ENCODE measurements around the gene ILF2.
A peak's percentile ranks its signal among the peaks of the same experiment; 100 is the strongest.

ILF2 gene

DNA sequence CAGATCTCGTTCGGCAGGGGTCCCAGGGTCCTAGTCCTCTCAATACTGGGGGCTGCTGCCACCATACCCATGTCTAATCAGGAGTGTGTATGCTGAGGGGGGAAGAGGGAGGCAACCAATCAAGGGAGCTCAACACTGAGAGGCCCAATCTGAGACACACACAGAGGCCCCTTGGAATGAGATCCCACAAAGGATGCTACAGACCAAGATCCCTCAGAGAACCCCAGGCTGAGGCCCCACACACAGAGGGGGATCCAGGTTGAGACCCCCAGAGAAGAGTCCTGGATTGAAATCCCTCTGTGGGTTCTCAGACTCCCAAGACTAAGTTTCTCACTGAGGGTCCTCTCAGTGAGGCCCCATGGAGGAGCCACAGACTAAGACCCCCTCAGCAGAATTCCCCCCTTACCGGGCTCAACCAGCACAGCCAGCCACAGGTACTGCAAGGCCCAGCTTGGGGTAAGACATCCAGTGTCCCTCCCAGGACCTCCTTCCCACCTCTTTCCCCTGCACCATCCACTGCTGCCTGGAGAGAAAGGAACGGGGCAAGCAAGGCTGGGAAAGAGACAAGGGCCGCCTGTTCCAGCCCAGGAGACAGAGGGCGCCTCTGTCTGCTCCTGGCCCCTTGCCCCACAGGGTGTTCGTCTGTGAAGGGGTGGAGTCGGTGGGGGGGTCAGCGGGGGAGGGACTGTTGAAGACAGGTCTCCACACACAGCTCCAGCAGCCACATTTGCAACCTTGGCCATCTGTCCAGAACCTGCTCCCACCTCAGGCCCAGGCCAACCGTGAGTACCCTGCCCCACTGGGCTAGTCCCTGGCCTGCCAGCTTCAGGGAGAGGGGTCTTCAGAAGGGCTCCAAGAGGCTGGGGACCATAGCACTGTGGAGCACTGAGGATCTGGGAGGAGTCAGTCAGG is 42.8 kb downstream of the ILF2 start, which contains the start of gene S100A1:
Gene S100A1 (plus strand): TSS at position 720 of the 912 bp plus-strand sequence. CDS start 2,088 bp downstream, outside the sequence.
- no peak for DNase-seq (ENCODE audit: low read depth in 2 of 2)

DNA sequence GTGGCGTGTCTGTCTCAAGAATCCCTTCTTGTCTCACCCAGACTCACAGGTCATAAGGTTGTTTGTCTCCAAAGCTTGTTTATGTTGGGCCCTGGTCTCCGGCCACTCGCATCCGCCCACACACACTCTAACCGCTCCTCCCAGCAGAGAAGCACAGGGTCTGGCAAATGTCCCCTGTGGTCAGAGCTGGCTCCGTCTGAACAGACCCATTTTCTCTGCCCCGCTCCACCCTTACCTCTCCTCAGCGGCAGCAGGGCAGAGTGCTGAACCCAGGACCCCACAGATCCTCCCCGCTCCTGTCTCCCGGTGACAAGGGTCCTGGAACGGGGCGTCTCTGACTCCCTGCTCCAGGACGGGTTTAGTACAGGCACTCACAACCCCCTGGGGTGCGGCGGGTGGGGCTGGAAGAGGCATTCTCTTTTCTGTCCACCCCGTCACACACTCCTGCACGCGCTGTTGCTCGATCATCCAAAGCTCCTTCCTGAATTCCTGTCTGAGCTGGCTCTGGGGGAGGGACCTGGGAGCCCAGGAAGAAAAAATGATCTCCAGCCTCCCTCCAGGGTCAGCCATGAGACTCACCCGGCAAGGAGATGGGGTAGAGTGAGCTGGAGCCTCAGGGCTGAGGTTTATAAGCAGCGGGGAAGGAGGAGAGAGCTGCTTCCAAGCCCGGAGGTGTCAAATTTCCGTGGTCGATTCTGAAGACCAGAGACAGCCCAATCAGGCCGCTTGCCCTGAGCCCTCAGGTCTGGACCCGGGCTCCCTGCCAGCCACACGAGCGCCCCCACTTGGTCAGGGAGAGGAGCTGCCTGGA is 43.7 kb downstream of the ILF2 start, which contains the start of gene S100A13:
Gene S100A13 (minus strand): TSS at position 602 of the 811 bp plus-strand sequence. CDS start 1,033 bp downstream, outside the sequence.
- DNase-seq (ENCODE audit: low read depth in 2 of 2) = no peak

DNA sequence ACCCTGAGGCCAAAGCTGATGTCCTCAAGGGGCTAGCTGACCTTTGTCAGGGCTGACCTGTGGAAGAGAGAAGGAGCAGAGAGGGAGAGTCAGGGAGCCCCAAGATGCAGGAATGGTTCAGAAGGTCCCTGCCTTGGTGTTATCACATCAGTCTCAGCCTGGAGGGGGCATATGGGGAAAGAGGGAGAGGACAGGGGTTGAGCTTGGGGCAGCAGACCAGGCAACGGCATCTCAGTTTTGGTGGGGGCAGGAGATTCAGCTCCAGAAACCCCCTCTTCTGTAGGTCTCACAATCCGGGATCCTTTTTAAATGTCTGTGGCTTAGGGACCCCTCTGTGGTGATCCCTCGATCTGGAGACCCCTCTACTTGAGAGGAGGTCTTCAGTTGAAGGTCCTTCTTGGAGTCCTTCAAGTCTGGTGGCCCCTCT is 44.3 kb downstream of the ILF2 start:
- DNase-seq (ENCODE audit: low read depth in 2 of 2) = no peak

DNA sequence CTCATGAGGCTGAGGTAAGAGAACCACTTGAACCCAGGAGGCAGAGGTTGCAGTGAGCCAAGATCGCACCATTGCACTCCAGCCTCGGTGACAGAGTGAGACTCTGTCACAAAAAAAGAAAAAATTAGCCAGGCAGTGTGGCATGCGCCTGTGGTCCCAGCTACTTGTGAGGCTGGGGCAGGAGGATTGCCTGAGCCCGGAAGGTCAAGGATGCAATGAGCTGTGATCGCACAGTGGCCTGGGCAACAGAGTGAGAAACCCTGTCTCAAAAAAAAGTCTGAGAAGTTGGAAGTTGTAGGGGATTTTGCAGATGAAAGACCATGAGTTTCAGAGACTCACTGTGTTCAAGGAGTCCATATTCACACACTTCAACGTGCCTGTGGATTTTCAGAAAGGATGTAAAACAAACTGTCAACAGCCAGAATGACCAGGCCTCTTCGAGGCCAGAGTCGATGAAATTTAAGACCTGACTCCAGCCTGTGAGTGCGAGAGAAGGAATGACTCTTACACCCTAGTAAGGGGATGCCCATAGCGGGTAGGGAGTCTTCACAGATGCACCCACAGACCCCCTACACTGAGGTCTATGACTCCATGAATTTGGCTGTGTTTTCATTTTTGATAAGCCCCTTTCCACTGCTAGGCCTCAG is 45.7 kb downstream of the ILF2 start:
- no peak for DNase-seq (ENCODE audit: low read depth in 2 of 2)

DNA sequence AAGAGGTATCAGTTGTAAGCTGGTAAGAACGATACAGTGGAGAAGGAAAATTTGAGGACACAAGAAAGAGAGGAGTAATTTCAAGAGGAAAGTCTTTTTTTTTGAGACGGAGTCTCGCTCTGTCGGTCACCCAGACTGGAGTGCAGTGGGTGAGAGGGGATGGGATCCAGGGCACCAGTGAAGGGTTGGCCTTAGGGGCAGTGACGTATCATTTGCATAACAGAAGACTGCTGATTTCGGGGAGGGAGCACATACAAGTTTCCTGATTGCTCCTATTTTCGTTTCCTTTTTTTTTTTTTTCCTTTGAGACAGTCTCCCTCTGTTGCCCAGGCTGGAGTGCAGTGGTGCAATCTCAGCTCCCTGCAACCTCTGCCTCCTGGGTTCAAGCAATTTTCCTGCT is 47.7 kb downstream of the ILF2 start:
- DNase-seq (ENCODE audit: low read depth in 2 of 2) = no peak

DNA sequence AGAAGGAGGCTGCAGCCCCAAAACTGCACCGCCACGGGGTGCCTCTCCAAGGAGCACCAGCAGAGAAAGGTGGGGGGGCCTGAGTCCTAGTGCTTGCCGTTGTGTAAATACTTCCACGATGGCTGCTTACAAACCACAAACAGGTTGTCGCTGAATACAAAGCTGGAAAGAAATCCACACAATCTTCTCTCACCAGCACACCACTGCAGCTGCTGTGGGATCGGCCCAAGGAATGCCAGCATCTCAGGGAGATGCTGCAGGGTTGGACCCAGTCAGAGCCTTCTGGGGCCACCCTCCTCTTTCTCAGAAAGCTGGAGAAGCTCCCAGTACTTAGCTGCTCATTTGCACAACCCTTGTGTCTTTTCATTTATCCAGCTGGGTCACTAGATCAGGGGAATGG is 51.6 kb downstream of the ILF2 start:
- DNase-seq (ENCODE audit: low read depth in 2 of 2) = no peak

DNA sequence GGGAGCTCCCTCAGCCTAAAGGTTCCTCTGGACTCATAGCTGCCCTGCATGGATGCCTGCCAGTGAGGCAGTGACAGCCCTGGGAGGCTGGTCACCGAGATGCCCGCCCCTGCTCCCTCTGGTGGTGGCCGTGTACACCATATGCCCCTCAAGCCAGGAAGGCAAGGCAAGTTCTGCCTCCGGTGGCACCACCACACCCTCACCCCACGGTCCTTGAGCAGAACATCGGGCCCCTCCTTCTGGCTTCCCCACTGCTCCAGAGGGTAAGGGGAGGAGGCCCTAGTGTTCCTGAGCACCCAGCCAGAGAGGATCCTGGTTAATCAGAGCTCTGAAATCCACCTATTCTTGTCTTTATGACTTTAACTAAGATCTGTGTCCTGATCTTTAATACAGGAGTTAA is 53.1 kb downstream of the ILF2 start:
- peak in 1 of 2 donors; percentile 62 for DNase-seq (ENCODE audit: low read depth in 2 of 2)

DNA sequence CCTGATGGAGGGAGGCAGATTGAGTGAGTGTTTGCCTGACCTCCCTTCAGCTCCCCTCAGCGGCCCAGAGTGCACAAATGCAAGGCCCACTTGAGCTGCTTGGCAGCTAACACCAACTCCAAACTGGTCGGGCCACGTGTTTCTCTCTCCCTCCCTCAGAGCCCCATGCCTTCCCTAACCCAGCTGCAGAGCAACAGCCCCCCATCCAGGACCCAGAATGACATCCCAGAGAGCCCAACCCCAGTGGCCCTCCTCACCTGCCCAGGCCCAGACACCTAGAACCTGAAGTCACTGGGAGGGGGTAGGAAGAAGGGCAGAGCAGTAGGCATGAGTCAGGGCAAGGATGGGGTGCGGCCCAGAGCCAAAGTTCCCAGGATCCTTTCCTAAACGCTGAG is 53.9 kb downstream of the ILF2 start:
- DNase-seq (ENCODE audit: low read depth in 2 of 2) = no peak

DNA sequence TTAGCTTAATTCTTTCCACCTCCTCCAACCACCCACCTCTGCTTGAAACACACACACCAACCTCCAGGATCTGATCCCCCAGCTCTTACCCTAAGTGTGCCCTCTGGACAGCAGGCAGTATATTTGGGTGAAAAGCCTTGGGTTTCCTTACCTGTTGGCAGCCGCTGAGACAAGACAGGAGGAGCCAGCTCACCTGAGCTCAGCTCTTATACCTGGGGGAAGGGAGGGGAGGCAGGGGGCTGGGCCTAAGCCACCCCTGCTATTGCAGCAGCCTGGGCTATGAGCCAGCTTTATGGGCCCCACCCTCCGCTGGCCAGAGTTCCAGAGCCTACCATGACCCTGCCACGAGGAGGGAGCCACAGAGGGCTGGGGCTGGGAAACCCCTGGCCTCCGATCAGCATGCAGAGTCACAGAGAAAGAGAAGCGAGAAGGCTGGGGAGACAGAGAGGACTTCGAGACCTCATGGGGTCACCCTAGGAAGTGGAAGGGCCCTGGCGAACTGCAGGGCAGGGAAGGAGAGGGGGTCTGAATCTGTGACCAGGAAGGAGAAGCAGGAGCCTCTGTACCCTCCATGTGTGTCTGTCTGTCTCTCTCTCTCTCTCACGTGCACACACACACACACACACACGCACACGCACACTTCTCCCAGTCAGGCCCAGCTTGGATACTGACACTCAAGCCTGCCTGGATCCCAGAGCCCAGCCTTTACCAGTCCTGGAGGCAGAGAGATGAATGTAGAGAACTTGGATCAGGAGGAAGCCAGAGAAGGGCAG is 54.5 kb downstream of the ILF2 start, which contains the start of gene S100A14:
Gene S100A14 (minus strand): TSS at position 182 of the 773 bp plus-strand sequence. CDS start 467 bp downstream, outside the sequence.
- DNase-seq (ENCODE audit: low read depth in 2 of 2) = no peak

DNA sequence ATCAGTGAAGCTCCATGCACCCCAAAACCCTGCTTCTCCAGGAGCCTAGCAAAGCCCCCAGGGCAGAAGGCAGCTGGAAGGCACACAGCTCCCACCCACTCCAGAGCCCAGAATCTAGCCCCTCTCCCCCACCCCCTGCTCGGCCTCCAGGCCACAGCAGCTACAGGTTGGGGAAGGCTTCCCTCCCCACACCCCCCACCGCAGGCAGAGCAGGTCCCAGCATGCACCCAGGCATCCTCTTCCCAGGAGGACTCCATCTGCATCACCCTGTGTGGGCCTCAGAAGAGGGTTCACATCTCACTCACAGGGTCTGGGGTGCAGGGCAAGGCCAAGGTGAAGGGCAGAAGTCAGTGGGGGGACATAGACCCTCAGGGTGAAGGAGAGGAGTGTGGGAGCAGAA is 55.4 kb downstream of the ILF2 start:
- DNase-seq (ENCODE audit: low read depth in 2 of 2) = no peak

DNA sequence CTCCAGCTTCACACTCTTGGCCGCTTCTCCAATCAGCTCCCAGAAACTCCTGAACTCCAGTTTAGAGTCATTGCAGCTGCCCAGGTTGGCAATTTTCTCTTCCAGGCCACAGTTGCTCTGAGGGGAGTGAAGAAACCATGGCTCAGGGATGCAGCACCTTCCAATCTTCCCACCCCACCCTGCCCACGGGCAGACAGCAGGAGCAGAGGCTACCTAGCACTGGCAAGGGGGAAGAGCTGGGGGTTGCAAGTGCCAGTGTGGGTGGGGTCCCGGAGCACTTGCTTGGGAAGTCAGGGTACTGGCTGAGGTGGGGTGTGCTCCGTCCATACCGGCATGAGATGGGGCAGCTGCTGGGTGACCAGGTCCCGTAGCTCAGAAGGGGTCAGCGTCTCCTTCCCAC is 55.9 kb downstream of the ILF2 start:
- no peak for DNase-seq (ENCODE audit: low read depth in 2 of 2)

DNA sequence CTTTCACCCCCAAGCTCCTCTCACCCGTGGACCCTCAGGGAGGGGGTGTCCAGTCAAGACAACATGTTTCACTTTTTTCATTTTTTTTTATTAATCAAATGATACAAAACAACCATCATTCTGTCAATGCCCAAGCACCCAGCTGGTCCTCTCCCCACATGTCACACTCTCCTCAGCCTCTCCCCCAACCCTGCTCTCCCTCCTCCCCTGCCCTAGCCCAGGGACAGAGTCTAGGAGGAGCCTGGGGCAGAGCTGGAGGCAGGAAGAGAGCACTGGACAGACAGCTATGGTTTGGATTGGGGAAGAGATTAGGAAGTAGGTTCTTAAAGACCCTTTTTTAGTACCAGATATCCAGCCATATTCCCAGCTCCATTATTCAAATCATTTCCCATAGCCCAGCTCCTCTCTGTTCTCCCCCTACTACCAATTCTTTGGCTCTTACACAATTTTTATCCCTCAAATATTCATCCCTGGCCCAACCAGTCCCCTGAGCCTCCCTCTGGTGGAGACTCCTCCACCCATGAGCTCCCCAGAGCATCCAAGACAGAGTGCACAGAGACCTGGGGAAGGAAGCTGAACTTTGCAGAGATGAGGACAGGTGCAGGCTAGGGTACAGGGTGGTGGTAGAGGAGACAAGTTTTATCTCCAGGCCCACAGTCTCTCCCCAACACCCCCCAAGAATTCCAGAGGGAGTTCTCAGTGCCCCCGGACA is 56.4 kb downstream of the ILF2 start:
- DNase-seq (ENCODE audit: low read depth in 2 of 2) = no peak

DNA sequence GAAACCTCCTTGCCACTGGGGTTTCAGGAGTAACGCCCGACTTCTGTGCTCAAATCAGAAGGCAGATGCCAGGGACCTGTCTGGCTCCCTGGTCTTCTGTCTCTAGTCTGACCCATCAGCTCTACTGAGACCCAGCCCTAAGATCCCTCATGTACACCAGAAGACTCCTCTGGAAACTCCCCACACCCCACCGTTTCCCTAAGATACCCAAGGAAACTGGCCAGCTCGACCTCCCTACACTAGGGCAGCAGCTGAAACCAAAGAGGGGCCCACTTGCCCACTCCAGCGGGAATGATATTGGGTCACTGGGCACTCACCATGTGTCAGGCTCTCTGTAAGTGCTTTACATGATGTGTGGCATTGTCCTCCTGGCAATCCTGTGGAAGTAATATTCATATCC is 57.4 kb downstream of the ILF2 start:
- DNase-seq (ENCODE audit: low read depth in 2 of 2) = no peak

DNA sequence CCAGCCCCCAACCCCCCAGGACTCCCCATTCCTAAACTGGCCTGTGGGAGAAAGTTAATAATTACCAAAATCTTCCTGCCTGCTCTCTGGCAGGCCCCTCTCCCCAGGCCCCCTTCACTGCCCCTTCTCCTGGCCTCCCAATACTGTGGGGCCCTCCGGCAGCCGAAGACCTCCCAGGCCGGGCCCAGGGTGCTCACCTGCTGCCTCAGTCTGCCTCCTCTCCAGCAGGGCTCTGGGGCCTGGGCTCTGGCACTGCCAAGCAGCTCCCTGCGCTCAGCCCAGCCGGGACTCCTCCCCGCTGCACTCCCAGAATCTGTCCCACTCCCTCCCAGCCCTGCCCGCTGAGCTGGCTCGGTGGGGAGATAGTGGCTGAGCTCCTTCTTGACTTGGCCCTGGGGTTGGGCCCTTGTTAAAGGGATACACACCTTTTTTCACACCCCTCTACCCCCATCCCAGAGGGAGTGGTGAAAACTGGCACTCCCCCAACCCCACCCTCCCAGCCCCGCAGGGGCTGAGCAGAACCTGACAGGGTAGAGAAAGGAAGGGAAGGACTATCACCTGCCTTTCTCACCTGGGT is 58.0 kb downstream of the ILF2 start, which contains the start of gene S100A16:
Gene S100A16 (minus strand): TSS at position 383 of the 577 bp plus-strand sequence. CDS start 4,986 bp downstream, outside the sequence.
- no peak for DNase-seq (ENCODE audit: low read depth in 2 of 2)

DNA sequence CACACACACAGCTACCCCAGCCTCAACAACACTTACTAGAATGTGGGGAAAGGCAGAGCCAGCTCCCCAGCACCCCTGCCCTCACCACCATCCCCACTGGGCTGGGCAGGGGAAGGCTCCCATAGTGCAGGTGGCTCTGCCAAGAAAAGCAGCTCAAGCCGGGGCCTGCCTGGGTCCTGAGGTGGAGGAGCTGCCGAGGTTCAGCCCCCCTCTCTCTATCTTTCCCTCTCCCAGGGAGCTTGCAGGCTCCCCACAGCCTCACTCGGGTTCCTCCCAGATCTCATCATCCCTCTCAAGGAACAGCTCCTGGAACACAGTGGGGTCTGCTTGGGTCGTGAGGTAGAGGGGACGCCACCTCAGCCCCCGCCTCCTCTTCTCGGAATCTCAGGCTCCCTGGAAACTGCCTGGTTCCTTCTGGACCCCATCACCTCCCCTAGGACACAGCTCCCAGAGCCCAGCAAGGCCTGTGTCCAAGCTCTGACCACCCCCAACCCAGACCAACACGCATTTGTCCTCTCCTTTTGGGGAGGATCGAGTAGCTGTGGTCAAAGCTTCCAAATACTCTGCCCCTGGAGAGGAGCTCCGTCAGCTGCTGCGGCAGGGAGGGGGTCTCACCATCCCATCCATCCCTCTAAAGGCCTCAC is 58.6 kb downstream of the ILF2 start:
- DNase-seq (ENCODE audit: low read depth in 2 of 2) = no peak

Data from stimulated activated CD4-positive, alpha-beta T cell treated with anti-CD3 and anti-CD28 coated beads, Interleukin-4, amount 100 ng/mL, for 48 hours (primary cell).